Activated B cell treated with CpG ODN at 0.5 μM for 24 hours (primary cell): ENCODE measurements around the gene CBR4. TPM values are rescaled to one million over a fixed set of nuclear protein-coding genes. Genes with fewer than 3 reads are reported as not detected.

Source experiments
- ATAC-seq: fragments of 200-7000 bp; cut with Tn5 transposase; one replicate; pipeline ENCODE4 v1.10.0; 2021; ENCODE audit warnings: low read depth, mild to moderate bottlenecking, moderate library complexity
- CTCF ChIA-PET: fragments of 350-600 bp; sonication (Branson Sonifier 250); formaldehyde crosslinking; loops from one replicate; lab custom pipeline; 2021; ENCODE audit warnings: antibody characterized with exemption; lab: Charles Lee
- POLR2A ChIA-PET: fragments of 350-600 bp; sonication (Branson Sonifier 250); formaldehyde crosslinking; loops from one replicate; lab custom pipeline; 2021; ENCODE audit warnings: antibody characterized with exemption; lab: Charles Lee
- DNase-seq: peaks from one replicate; pipeline ENCODE4 v3.0.0; 2022
- H3K27ac Mint-ChIP-seq: one replicate; pipeline ENCODE4 v1.8.0; 2020; ENCODE audit warnings: mixed read lengths
- H3K27me3 Mint-ChIP-seq: one replicate; pipeline ENCODE4 v1.8.0; 2021; ENCODE audit warnings: mixed read lengths
- H3K36me3 Mint-ChIP-seq: one replicate; pipeline ENCODE4 v1.8.0; 2021; ENCODE audit warnings: low read depth, mixed read lengths
- H3K4me1 Mint-ChIP-seq: one replicate; pipeline ENCODE4 v1.8.0; 2021; ENCODE audit warnings: mixed read lengths
- H3K4me3 Mint-ChIP-seq: one replicate; pipeline ENCODE4 v1.8.0; 2020; ENCODE audit warnings: mild to moderate bottlenecking, mixed read lengths
- H3K9me3 Mint-ChIP-seq: one replicate; pipeline ENCODE4 v1.8.0; 2020; ENCODE audit warnings: mixed read lengths
- intact Hi-C: fragments of 100-400 bp; cut with micrococcal nuclease; formaldehyde crosslinking; loops from one replicate; pipeline ENCODE4 v1.15.1; 2024
- total RNA-seq: library from RNA; stranded (reverse); gene quantifications from 2 replicates; pipeline ENCODE4 v1.2.3, GENCODE V29; 2022
- TF ChIP-seq, protein P1 (sequence below): fragments of 200-600 bp; IDR thresholded peaks from one replicate; pipeline ENCODE4 v1.8.0; 2022; ENCODE audit warnings: antibody characterized with exemption, mild to moderate bottlenecking

Gene CBR4
- total RNA-seq, 1 donor from 2014 or later = 25.7 TPM

DNA sequence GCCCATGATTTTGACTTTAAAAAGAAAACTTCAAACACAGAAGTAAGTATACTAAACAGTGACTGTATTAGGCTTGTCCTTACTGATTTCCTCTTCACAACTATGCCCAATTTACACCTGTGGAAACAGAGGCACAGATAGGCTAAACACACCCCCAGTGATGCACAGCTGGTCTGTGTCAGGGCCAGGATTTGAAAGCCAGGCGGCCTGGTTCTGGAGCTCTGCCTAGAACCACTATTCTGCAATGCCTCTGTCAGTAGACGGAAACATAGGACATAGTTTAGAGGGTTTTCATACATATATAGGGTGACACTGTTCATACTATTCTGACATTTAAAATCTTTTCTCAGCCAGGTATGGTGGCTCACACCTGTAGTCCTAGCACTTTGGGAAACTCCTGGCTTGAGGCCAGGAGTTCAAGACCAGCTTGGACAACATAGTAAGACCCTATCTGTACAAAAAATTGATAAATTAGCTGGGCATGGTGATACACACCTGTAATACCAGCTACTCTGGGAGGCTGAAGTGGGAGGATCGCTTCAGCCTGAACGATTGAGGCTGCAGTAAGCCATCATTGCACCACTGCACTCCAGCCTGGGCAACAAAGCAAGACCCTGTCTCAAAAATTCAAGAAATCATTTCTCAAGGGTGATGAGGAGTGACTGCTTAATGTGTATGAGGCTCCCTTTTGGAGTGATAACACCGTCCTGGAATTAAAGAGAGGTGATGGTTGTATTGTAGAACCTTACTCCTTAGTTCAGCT is 23.0 kb upstream of the CBR4 start:
- ChIA-PET POLR2A (no interaction called here), CTCF (interaction anchor here (0.8 kb wide), 1 partner anchor 364 kb away, joined by 3 read pairs; no protein-coding TSS in a partner anchor)
- H3K27ac Mint-ChIP-seq = no peak overlapping the region
- no peaks in the 10 kb centered on the region for H3K27me3 Mint-ChIP-seq
- no peaks in the 10 kb centered on the region for H3K36me3 Mint-ChIP-seq
- no peaks in the 10 kb centered on the region for H3K4me1 Mint-ChIP-seq
- H3K9me3 Mint-ChIP-seq = no peaks in the 10 kb centered on the region
- intact Hi-C loops = no loop called here
- H3K4me3 Mint-ChIP-seq = no peak overlapping the region
- TF ChIP-seq, protein P1, sequence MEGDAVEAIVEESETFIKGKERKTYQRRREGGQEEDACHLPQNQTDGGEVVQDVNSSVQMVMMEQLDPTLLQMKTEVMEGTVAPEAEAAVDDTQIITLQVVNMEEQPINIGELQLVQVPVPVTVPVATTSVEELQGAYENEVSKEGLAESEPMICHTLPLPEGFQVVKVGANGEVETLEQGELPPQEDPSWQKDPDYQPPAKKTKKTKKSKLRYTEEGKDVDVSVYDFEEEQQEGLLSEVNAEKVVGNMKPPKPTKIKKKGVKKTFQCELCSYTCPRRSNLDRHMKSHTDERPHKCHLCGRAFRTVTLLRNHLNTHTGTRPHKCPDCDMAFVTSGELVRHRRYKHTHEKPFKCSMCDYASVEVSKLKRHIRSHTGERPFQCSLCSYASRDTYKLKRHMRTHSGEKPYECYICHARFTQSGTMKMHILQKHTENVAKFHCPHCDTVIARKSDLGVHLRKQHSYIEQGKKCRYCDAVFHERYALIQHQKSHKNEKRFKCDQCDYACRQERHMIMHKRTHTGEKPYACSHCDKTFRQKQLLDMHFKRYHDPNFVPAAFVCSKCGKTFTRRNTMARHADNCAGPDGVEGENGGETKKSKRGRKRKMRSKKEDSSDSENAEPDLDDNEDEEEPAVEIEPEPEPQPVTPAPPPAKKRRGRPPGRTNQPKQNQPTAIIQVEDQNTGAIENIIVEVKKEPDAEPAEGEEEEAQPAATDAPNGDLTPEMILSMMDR = no peak
- ATAC-seq = no peak
- no peak for DNase-seq

DNA sequence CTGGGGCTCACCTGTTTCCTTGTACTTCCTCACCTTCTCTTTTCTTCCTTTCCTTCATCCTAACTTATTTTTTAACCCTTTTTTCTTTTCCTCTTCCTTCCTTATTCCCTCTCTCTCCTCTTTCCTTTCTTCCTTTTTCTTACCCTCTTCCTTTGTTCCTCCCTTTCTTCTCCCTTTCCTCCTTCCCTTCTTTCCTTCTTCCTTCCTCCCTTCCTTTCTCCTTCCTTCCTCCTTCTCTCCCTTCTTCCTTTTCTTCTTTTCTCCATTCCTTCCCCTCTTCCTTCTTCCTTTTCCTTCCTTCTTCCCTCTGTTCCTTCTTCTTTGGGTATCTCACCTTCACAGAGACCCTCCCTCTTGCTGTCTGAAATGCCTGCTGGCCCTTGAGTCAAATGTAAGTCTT is 22.1 kb upstream of the CBR4 start:
- ATAC-seq = no peak
- CTCF ChIA-PET = no interaction called here
- intact Hi-C loops = no loop called here
- Mint-ChIP-seq H3K9me3 (no peaks in the 10 kb centered on the region), H3K27me3 (no peaks in the 10 kb centered on the region), H3K4me1 (no peaks in the 10 kb centered on the region), H3K27ac (no peak overlapping the region), H3K36me3 (no peaks in the 10 kb centered on the region), H3K4me3 (no peak overlapping the region)
- no peak for DNase-seq
- POLR2A ChIA-PET = no interaction called here
- TF ChIP-seq, protein P1 = no peak

DNA sequence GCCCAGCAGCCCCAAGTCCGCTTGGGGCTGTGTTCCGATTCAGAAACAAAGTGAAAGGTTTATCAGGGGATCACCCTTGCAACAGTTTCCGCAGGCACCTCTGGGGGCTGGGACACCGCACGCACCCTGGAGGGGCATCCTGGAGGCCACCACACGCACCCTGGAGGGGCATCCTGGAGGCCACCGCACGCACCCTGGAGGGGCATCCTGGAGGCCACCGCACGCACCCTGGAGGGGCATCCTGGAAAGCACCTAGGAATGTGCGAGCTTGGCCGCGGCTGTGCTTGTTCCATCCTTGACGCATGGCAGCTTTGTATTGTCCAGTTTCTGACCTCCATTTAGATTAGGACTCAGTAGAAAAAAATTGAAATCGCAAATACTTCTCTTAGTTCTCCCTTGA is 21.3 kb upstream of the CBR4 start:
- TF ChIP-seq, protein P1 = no peak
- no peaks in the 10 kb centered on the region for H3K9me3 Mint-ChIP-seq
- H3K36me3 Mint-ChIP-seq = no peaks in the 10 kb centered on the region
- ChIA-PET CTCF (interaction anchor here (0.6 kb wide), 1 partner anchor 98 kb away, joined by 3 read pairs; no protein-coding TSS in a partner anchor), POLR2A (interaction anchor here (0.5 kb wide), 1 partner anchor 47 kb away, joined by 3 read pairs; no protein-coding TSS in a partner anchor)
- no peak overlapping the region for H3K4me3 Mint-ChIP-seq
- intact Hi-C loops = no loop called here
- no peak overlapping the region for H3K27ac Mint-ChIP-seq
- no peaks in the 10 kb centered on the region for H3K4me1 Mint-ChIP-seq
- ATAC-seq (no peak), DNase-seq (no peak)
- H3K27me3 Mint-ChIP-seq = peaks cover 2% of the 10 kb centered on the region

DNA sequence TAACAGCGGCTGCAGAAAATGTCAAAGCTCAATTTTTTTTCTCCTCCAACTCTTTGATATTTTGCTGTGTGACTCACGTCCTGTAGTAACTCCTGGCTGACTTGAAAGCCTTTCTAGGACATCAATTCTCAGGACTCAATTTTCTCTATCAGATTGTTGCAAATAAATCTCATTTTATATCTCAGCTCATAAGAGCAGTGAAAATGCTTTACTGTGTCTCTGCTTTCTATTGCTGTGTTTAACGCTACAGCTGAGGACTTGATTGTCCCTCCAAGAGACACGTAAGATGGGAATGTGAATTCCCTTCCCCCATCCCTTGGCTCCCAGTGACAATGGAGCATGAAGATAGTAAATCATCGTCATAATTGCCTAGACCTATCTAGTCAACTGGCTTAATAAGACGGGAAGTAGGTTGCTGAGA is 20.5 kb upstream of the CBR4 start:
- H3K4me1 Mint-ChIP-seq = no peaks in the 10 kb centered on the region
- DNase-seq (no peak), ATAC-seq (no peak)
- peaks cover 3% of the 10 kb centered on the region for H3K27me3 Mint-ChIP-seq
- intact Hi-C loops = no loop called here
- TF ChIP-seq, protein P1 = no peak
- no peaks in the 10 kb centered on the region for H3K36me3 Mint-ChIP-seq
- no peak overlapping the region for H3K27ac Mint-ChIP-seq
- ChIA-PET POLR2A (no interaction called here), CTCF (interaction anchor here (0.6 kb wide), 1 partner anchor 99 kb away, joined by 3 read pairs; no protein-coding TSS in a partner anchor)
- no peak overlapping the region for H3K4me3 Mint-ChIP-seq
- H3K9me3 Mint-ChIP-seq = no peaks in the 10 kb centered on the region

DNA sequence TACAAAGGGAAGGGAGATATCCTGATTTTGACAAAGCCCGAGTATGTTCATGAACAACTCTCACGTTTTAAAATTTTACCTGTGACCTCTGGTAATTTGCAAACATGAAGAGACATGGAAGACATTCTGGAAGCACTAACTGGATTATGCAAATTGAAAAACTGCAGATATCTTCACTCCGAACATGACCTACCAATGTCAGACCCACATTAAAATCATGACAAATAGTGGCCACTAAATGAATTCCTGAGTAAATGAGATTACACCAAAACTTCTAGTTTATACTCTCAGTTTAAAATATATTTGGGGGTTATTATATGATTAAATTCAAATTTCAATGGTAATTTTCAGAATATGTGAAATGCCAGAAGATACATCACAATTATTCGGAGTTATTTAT is 19.9 kb upstream of the CBR4 start:
- DNase-seq (no peak), ATAC-seq (no peak)
- H3K4me3 Mint-ChIP-seq = no peak overlapping the region
- TF ChIP-seq, protein P1 = no peak
- POLR2A ChIA-PET = no interaction called here
- H3K27me3 Mint-ChIP-seq = peaks cover 3% of the 10 kb centered on the region
- H3K27ac Mint-ChIP-seq = no peak overlapping the region
- intact Hi-C loops = no loop called here
- H3K9me3 Mint-ChIP-seq = no peaks in the 10 kb centered on the region
- no peaks in the 10 kb centered on the region for H3K36me3 Mint-ChIP-seq
- H3K4me1 Mint-ChIP-seq = no peaks in the 10 kb centered on the region
- CTCF ChIA-PET = no interaction called here
